NCI-H2196 treated with DMSO at 0.1 percent for 48 hours (cell line): ENCODE measurements around the gene SEMA5A.

Experiments
- DNase-seq: peaks from one replicate; lab custom pipeline; 2025; ENCODE audit not compliant: unreplicated experiment; lab: John Stamatoyannopoulos, UW

The SEMA5A gene

GRCh38 chr5:9515436-9515835 is 30.4 kb downstream of the SEMA5A start:
- DNase-seq: no peak

- no peak for DNase-seq
Measured at GRCh38 chr5:9514968-9515367, 30.9 kb downstream of the SEMA5A start.

- no peak for DNase-seq
Measured at GRCh38 chr5:9513827-9514226, 32.0 kb downstream of the SEMA5A start.

- DNase-seq: no peak
Measured at GRCh38 chr5:9512457-9512856, 33.4 kb downstream of the SEMA5A start.

- no peak for DNase-seq
Measured at GRCh38 chr5:9507974-9508373, 37.9 kb downstream of the SEMA5A start.

GRCh38 chr5:9505225-9505624 is 40.6 kb downstream of the SEMA5A start:
- DNase-seq: no peak

- no peak for DNase-seq
Measured at GRCh38 chr5:9502864-9503263, 43.0 kb downstream of the SEMA5A start.

- no peak for DNase-seq
Measured at GRCh38 chr5:9502050-9502834, 43.6 kb downstream of the SEMA5A start.

- no peak for DNase-seq
Measured at GRCh38 chr5:9500625-9501024, 45.2 kb downstream of the SEMA5A start.

- no peak for DNase-seq
Measured at GRCh38 chr5:9500193-9500592, 45.7 kb downstream of the SEMA5A start.

GRCh38 chr5:9499498-9499876 is 46.4 kb downstream of the SEMA5A start:
- DNase-seq: no peak

GRCh38 chr5:9498541-9499497 is 47.1 kb downstream of the SEMA5A start:
- no peak for DNase-seq

GRCh38 chr5:9497347-9497746 is 48.5 kb downstream of the SEMA5A start:
- no peak for DNase-seq

GRCh38 chr5:9496801-9497200 is 49.1 kb downstream of the SEMA5A start:
- no peak for DNase-seq

GRCh38 chr5:9495121-9495520 is 50.8 kb downstream of the SEMA5A start:
- DNase-seq: no peak

GRCh38 chr5:9494301-9494700 is 51.6 kb downstream of the SEMA5A start:
- no peak for DNase-seq

- DNase-seq: no peak
Measured at GRCh38 chr5:9490494-9491097, 55.3 kb downstream of the SEMA5A start.

GRCh38 chr5:9483779-9484178 is 62.1 kb downstream of the SEMA5A start:
- no peak for DNase-seq

GRCh38 chr5:9483243-9483642 is 62.6 kb downstream of the SEMA5A start:
- DNase-seq: no peak

- no peak for DNase-seq
Measured at GRCh38 chr5:9482381-9482780, 63.5 kb downstream of the SEMA5A start.

GRCh38 chr5:9480499-9480898 is 65.4 kb downstream of the SEMA5A start:
- DNase-seq: no peak

GRCh38 chr5:9479990-9480389 is 65.9 kb downstream of the SEMA5A start:
- no peak for DNase-seq
